AML-193 (cell line): ENCODE results near the gene ABCG5.

Experiments
- DNase-seq, 2 experiments: peaks; one replicate each; lab custom pipeline; 2025; lab: John Stamatoyannopoulos, UW

Gene ABCG5

DNA sequence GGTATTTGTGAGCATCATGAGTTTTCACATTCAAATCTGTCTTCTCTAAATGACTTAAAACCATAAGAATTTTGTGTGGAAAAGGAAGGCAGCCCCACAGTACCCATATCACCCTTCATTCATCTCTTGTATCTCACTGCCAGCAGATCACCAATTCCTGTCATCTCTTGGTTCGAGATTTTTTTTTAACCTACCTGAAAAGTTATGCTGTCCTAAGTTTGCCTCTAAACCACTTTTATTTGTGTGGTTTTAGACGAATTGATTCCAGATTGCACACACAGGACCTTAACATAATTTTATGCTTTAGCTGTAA is 32.0 kb downstream of the ABCG5 start:
- DNase-seq: no peak

- DNase-seq: no peak
These were observed 35.5 kb downstream of the ABCG5 start for GRCh38 chr2:43803113-43803512.

GRCh38 chr2:43802135-43802534 is 36.5 kb downstream of the ABCG5 start:
- no peak for DNase-seq

- no peak for DNase-seq
These were observed 37.7 kb downstream of the ABCG5 start for GRCh38 chr2:43800894-43801293.

DNA sequence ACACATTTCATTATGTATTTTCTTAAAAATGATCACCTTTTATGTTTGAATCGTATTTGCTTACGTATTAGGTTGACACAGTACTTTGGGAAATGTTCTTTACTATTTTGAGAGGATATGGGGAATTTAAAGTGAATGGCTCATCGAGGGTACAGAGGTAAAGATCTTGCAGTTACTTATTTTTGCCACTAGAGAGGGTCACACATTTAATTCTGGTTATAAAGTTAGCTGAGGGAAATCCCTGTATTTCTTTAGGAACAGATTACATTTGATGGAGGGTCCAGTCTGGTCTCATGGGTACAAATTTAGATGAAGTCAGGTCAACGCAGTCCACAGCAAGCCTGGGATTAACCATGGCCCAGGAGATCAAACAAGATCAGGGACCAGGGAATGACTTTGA is 40.3 kb downstream of the ABCG5 start:
- peak; percentile 15 to 19 for DNase-seq

- no peak for DNase-seq
These were observed 42.4 kb downstream of the ABCG5 start for GRCh38 chr2:43796206-43796605.

DNA sequence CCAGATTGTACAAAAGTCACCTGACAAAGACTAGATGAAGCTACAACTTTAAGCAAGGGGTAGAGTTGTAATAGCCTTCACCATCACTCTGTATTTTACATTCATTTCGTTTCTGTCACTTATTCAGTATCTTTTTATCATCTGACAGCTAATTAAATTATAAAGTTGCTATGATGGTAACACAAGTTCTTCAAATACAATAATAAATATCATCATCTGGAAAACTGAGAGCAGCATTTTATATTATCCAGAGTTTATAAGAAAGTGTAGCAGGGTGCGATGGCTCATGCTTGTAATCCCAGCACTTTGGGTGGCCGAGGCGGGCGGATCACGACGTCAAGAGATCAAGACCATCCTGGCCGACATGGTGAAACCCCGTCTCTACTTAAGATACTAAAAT is 43.7 kb downstream of the ABCG5 start:
- no peak for DNase-seq

DNA sequence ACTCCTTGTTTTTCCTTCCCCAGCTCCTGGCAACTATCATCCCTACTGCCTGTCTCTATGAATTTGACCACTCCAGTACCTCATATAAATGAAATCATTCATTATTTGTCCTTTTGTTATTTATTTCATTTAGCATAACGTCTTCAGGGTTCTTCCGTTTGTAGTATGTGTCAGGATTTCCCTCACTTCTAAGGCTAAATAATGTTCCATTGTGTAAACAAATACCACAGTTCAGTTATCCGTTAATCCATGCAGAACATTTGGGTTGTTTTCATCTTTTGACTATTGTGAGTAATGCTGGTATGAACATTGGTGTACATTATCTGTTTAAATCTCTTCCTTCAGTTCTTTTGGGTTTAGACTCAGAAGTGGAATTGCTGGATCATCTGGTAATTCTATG is 46.0 kb downstream of the ABCG5 start:
- DNase-seq: no peak

GRCh38 chr2:43791035-43791765 is 47.4 kb downstream of the ABCG5 start:
- DNase-seq: no peak

GRCh38 chr2:43790147-43790546 is 48.5 kb downstream of the ABCG5 start:
- no peak for DNase-seq

- no peak for DNase-seq
These were observed 50.0 kb downstream of the ABCG5 start for GRCh38 chr2:43788646-43789045.

- DNase-seq: no peak
These were observed 50.7 kb downstream of the ABCG5 start for GRCh38 chr2:43787895-43788294.

GRCh38 chr2:43778233-43778632 is 60.4 kb downstream of the ABCG5 start:
- DNase-seq: no peak

DNA sequence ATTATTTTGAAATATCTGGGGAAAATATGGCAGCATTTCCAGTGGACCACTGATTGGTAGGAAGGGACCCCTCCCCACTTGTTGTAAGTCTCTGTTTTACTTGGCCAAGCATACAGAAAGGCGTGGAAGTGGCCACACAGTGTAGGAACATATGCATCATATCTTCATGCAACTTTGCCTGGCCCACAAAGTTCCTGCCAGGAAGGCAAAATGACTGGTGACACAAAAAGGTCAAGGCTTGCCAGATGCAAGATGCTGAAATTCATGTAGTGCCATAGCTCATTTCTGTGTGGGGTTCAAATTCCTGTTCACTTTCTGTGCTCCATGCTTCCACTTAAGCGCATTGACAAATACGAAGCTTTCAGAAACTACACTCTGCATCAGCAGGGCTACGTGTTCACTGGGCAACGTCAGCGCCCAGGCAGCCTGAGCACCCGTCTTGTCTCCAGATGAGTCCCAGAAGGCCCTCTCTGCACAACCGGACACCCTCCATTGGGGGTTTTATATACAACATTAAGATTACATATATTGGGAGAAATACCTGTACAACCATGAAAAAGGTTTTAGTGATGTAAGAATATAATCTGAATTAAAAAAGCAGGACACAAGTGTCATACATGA is 61.2 kb downstream of the ABCG5 start:
- DNase-seq: no peak

- DNase-seq: no peak
These were observed 62.3 kb downstream of the ABCG5 start for GRCh38 chr2:43776324-43776723.

DNA sequence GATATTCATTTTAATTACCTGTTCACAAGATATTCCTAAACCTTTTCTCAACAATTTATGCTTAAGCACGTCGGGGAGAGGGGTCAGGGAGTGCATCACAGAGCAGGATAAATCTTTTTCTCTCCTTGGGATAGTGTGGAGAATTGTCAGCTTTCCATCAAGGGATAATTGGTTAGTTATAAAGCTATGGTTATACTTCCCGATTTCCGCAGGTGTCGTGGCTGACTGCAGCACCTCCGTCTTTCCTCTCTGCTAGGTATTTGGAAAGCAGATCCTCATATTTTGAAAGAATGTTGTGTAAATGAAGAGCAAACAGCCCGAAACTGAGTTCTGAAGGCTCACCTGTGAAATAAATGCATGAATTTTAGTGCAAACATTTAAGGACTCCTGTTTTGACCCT is 64.0 kb downstream of the ABCG5 start:
- no peak for DNase-seq

DNA sequence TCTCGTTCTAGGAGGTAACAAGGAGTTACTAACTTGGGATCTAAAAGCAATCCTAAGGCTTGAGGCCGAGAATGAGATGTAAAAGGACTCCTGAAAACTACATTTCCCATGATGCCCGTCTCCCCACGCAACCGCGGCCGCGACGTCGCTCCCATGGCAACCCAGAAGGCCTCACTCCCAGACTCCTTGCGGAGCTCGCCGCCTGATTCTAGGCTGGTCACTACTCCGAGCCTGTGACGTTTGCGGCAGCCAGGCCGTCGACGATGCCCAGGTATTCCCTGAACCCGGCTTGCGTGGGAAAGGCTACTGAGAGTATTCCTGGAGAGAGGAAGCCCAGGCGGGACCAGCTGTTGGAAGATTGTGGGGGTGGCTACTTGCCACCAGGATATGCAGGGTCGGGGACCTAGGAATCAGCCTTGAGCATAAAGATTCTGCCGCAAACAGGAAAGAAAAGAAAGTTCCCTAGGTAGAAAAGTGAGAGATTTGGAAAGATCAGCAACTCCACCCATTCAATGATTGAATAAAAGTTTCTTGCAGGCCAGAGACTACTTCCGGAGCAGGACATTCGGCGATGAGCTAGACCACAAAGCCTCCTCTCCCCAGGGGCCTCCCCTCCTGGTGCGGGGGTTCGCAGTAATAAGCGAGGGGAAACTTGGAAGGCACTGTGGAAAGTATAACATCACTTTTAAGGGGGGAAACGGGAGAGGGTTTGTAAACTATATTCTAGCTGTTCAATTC is 64.6 kb downstream of the ABCG5 start, which contains the start of gene DYNC2LI1:
Gene DYNC2LI1, plus strand, starts transcription at position 164 of the 738 bp plus-strand sequence. Its CDS starts 100 bp downstream, at position 264.
- DNase-seq: peak; percentile 82 to 83

GRCh38 chr2:43766006-43766405 is 72.6 kb downstream of the ABCG5 start:
- DNase-seq: no peak

GRCh38 chr2:43764086-43764705 is 74.4 kb downstream of the ABCG5 start:
- no peak for DNase-seq

GRCh38 chr2:43763091-43763490 is 75.5 kb downstream of the ABCG5 start:
- DNase-seq: no peak
